Prostate gland (tissue), 2 donors: ENCODE data around the gene FCHO1. TPM values are rescaled to one million over a fixed set of nuclear protein-coding genes. Genes with fewer than 3 reads are reported as not detected.

Source experiments
- DNase-seq: peaks from one replicate; pipeline ENCODE4 v3.0.0-alpha.2; 2019; ENCODE audit warnings: low spot score
- H3K27ac ChIP-seq, 2 donors: fragments of 200-600 bp; sonication (generic); 2 replicates each; pipeline ENCODE4 v1.5.1; 2017 to 2019
- H3K27me3 ChIP-seq: fragments of 200-600 bp; sonication (generic); replicated peaks from 2 replicates; pipeline ENCODE4 v1.5.1; 2019; ENCODE audit not compliant: insufficient read depth
- H3K36me3 ChIP-seq, 2 donors: fragments of 200-600 bp; sonication (generic); 1 replicate in 1 of 2; 2 replicates in 1 of 2; pipeline versions ENCODE4 v1.5.1 to v1.8.1; 2017 to 2019
- H3K4me1 ChIP-seq: fragments of 200-600 bp; sonication (generic); replicated peaks from 2 replicates; pipeline ENCODE4 v1.5.1; 2019
- H3K4me3 ChIP-seq, 2 donors: fragments of 200-600 bp; sonication (generic); 2 replicates each; pipeline ENCODE4 v1.5.1; 2017 to 2019
- H3K9me3 ChIP-seq: fragments of 200-600 bp; sonication (generic); 2 replicates; pipeline ENCODE4 v1.5.1; 2017
- CTCF ChIP-seq, 4 experiments: fragments of 200-600 bp in 2 of 4; fragments of 450-650 bp in 2 of 4; sonication (generic) in 2 of 4; IDR thresholded peaks; 1 replicate in 3 of 4; 2 replicates in 1 of 4; pipeline ENCODE4 v1.5.1; 2016 to 2019; ENCODE audit warnings: antibody characterized with exemption in 4 of 4, mild to moderate bottlenecking in 2 of 4, moderate library complexity in 2 of 4
- POLR2A ChIP-seq: fragments of 450-650 bp; IDR thresholded peaks from one replicate; pipeline ENCODE4 v1.6.1; 2016; ENCODE audit warnings: antibody characterized with exemption, mild to moderate bottlenecking
- POLR2AphosphoS5 ChIP-seq: sonication (generic); formaldehyde crosslinking; IDR thresholded peaks from one replicate; pipeline ENCODE4 v1.6.1; 2017; ENCODE audit warnings: antibody characterized with exemption
- WGBS: methylation state at CpG from one replicate; pipeline ENCODE4 v1.1.5; 2018; 5-methylcytosine and 5-hydroxymethylcytosine counted together
- intact Hi-C: fragments of 100-400 bp; cut with DNase I; formaldehyde crosslinking; loops from one replicate; pipeline ENCODE4 v1.14.2; 2022
- total RNA-seq, 2 donors: library from RNA; depleted of rRNA; stranded (reverse); fragments of >200 nt; gene quantifications; one replicate each; pipeline ENCODE4 v1.1.0, GENCODE V29; 2016

Gene FCHO1
- total RNA-seq, 2 donors from 2014 or later, result 1.3 to 10.7 TPM

GRCh38 chr19:17751912-17752273 lies 616 bp downstream of the FCHO1 start:
- intact Hi-C loops, result no loop called here
- DNase-seq, result no peak
- Histone ChIP-seq H3K9me3 (no peaks in the 10 kb centered on the region), H3K27me3 (no peaks in the 10 kb centered on the region), H3K36me3 (no peaks in the 10 kb centered on the region), H3K4me3 (no peak overlapping the region), H3K27ac (no peak overlapping the region), H3K4me1 (no peaks in the 10 kb centered on the region)
- WGBS, result 89% methylated on average over 2 of the region's 2 CpGs
- TF ChIP-seq POLR2A (no peak), CTCF (IDR thresholded peaks at IDR 0.05) (no peak), POLR2AphosphoS5 (no peak)

GRCh38 chr19:17752865-17753639 lies 1.8 kb downstream of the FCHO1 start:
- no peaks in the 10 kb centered on the region for H3K9me3 ChIP-seq
- H3K27ac ChIP-seq, result no peak overlapping the region
- TF ChIP-seq POLR2A (no peak), CTCF (IDR thresholded peaks at IDR 0.05) (no peak), POLR2AphosphoS5 (no peak)
- no peaks in the 10 kb centered on the region for H3K27me3 ChIP-seq
- no peaks in the 10 kb centered on the region for H3K36me3 ChIP-seq
- DNase-seq, result no peak
- no peaks in the 10 kb centered on the region for H3K4me1 ChIP-seq
- 92% methylated on average over 7 of the region's 7 CpGs for WGBS
- intact Hi-C loops, result no loop called here
- H3K4me3 ChIP-seq, result no peak overlapping the region

- Histone ChIP-seq H3K4me1 (no peaks in the 10 kb centered on the region), H3K27me3 (no peaks in the 10 kb centered on the region), H3K36me3 (no peaks in the 10 kb centered on the region), H3K4me3 (no peak overlapping the region), H3K27ac (no peak overlapping the region), H3K9me3 (no peaks in the 10 kb centered on the region)
- no peak for TF ChIP-seq POLR2AphosphoS5
- TF ChIP-seq POLR2A, result no peak
- DNase-seq, result no peak
- intact Hi-C loops, result no loop called here
- WGBS, result 57% methylated on average over 9 of the region's 9 CpGs
These were observed 2.7 kb downstream of the FCHO1 start for GRCh38 chr19:17753976-17754375.

- H3K27ac ChIP-seq, result no peak overlapping the region
- H3K9me3 ChIP-seq, result no peaks in the 10 kb centered on the region
- no peaks in the 10 kb centered on the region for H3K27me3 ChIP-seq
- H3K36me3 ChIP-seq, result no peaks in the 10 kb centered on the region
- WGBS, result 65% methylated on average over 5 of the region's 5 CpGs
- TF ChIP-seq POLR2A (no peak), POLR2AphosphoS5 (no peak), CTCF (IDR thresholded peaks at IDR 0.05) (no peak)
- intact Hi-C loops, result no loop called here
- no peaks in the 10 kb centered on the region for H3K4me1 ChIP-seq
- DNase-seq, result no peak
- no peak overlapping the region for H3K4me3 ChIP-seq
These were observed 3.6 kb downstream of the FCHO1 start for GRCh38 chr19:17754634-17755442.

GRCh38 chr19:17755443-17755890 lies 4.2 kb downstream of the FCHO1 start:
- intact Hi-C loops, result no loop called here
- Histone ChIP-seq H3K36me3 (no peaks in the 10 kb centered on the region), H3K4me3 (no peak overlapping the region), H3K4me1 (no peaks in the 10 kb centered on the region), H3K27ac (no peak overlapping the region), H3K27me3 (no peaks in the 10 kb centered on the region), H3K9me3 (no peaks in the 10 kb centered on the region)
- 79% methylated on average over 1 of the region's 1 CpG for WGBS
- no peak for DNase-seq
- TF ChIP-seq CTCF (IDR thresholded peaks at IDR 0.05) (no peak), POLR2AphosphoS5 (no peak), POLR2A (no peak)
